ENCODE measurements around the gene KAT8.
A peak's percentile ranks its signal among the peaks of the same experiment; 100 is the strongest.

The KAT8 gene

GRCh38 chr16:31108035-31108793, 9.2 kb upstream of the KAT8 start, which contains the start of gene BCKDK:
TSS of gene BCKDK (plus strand) at chr16:31108386. CDS start at chr16:31109224, 838 bp downstream.
- peak; percentile 80 for DNase-seq (ENCODE audit: low spot score)

- DNase-seq (ENCODE audit: low spot score) = no peak
These were observed 8.5 kb upstream of the KAT8 start for GRCh38 chr16:31108794-31109558.

GRCh38 chr16:31109622-31110021, 7.8 kb upstream of the KAT8 start:
- no peak for DNase-seq (ENCODE audit: low spot score)

GRCh38 chr16:31110106-31111034, 7.1 kb upstream of the KAT8 start:
- DNase-seq (ENCODE audit: low spot score) = no peak

- no peak for DNase-seq (ENCODE audit: low spot score)
These were observed 5.5 kb upstream of the KAT8 start for GRCh38 chr16:31111881-31112466.

- no peak for DNase-seq (ENCODE audit: low spot score)
These were observed 4.8 kb upstream of the KAT8 start for GRCh38 chr16:31112711-31113110.

GRCh38 chr16:31113121-31114120, 4.0 kb upstream of the KAT8 start:
- DNase-seq (ENCODE audit: low spot score) = no peak

GRCh38 chr16:31114468-31114867, 3.0 kb upstream of the KAT8 start:
- DNase-seq (ENCODE audit: low spot score) = no peak

- DNase-seq (ENCODE audit: low spot score) = no peak
These were observed 1.0 kb downstream of the KAT8 start for GRCh38 chr16:31118223-31119155.

- no peak for DNase-seq (ENCODE audit: low spot score)
These were observed 2.7 kb downstream of the KAT8 start for GRCh38 chr16:31120129-31120528.

GRCh38 chr16:31125844-31126243, 8.4 kb downstream of the KAT8 start:
- no peak for DNase-seq (ENCODE audit: low spot score)

- DNase-seq (ENCODE audit: low spot score) = no peak
These were observed 9.7 kb downstream of the KAT8 start for GRCh38 chr16:31127182-31127581.

- no peak for DNase-seq (ENCODE audit: low spot score)
These were observed 11.5 kb downstream of the KAT8 start for GRCh38 chr16:31128711-31129567.

GRCh38 chr16:31129568-31130335, 12.3 kb downstream of the KAT8 start:
- no peak for DNase-seq (ENCODE audit: low spot score)

GRCh38 chr16:31130336-31130891, 12.9 kb downstream of the KAT8 start:
- DNase-seq (ENCODE audit: low spot score) = no peak

GRCh38 chr16:31130899-31131298, 13.4 kb downstream of the KAT8 start:
- no peak for DNase-seq (ENCODE audit: low spot score)

GRCh38 chr16:31131416-31131815, 14.0 kb downstream of the KAT8 start:
- DNase-seq (ENCODE audit: low spot score) = no peak
